ENCODE data around the gene MYL6B. TPM values are rescaled to one million over a fixed set of nuclear protein-coding genes. Genes with fewer than 3 reads are reported as not detected.
"Not testable (repeated sequence)": the region's sequence is repeated elsewhere in the genome, so short reads cannot be mapped to it uniquely, and the experiment has no call there.

The MYL6B gene
- total RNA-seq, 2 donors from 2014 or later, result 5.4 to 9.0 TPM

DNA sequence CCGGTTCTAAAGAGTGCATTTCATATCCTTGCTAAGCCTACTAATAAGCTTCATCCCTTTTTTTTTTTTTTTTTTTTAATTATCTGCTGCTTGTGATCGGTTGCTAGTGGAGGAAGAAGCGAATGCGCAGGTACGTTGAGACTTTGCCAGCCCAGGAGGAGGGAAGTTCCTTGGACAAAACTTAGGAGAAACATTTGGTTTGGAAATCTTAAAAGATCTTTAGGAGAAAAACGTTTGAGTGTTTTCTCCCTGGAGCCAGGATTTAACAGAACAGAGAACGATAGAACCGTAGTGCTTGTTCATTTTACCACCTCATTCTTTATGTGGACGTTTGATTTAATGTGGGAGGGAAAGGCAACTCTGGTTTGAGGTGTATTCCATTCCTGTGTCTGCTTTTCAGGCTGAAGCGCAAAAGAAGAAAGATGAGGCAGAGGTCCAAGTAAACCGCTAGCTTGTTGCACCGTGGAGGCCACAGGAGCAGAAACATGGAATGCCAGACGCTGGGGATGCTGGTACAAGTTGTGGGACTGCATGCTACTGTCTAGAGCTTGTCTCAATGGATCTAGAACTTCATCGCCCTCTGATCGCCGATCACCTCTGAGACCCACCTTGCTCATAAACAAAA lies 35.2 kb upstream of the MYL6B start:
- Mint-ChIP-seq H3K4me1 (peaks cover 31% of the 10 kb centered on the region), H3K27ac (peak overlapping the region; percentile 99), H3K4me3 (peak overlapping the region; percentile 98)
- not testable (repeated sequence) for ATAC-seq; H3K9me3 ChIP-seq (ENCODE audit: control insufficient read depth, low read length, poor library complexity, severe bottlenecking); H3K36me3 Mint-ChIP-seq (ENCODE audit: low read depth); H3K27me3 Mint-ChIP-seq; DNase-seq

DNA sequence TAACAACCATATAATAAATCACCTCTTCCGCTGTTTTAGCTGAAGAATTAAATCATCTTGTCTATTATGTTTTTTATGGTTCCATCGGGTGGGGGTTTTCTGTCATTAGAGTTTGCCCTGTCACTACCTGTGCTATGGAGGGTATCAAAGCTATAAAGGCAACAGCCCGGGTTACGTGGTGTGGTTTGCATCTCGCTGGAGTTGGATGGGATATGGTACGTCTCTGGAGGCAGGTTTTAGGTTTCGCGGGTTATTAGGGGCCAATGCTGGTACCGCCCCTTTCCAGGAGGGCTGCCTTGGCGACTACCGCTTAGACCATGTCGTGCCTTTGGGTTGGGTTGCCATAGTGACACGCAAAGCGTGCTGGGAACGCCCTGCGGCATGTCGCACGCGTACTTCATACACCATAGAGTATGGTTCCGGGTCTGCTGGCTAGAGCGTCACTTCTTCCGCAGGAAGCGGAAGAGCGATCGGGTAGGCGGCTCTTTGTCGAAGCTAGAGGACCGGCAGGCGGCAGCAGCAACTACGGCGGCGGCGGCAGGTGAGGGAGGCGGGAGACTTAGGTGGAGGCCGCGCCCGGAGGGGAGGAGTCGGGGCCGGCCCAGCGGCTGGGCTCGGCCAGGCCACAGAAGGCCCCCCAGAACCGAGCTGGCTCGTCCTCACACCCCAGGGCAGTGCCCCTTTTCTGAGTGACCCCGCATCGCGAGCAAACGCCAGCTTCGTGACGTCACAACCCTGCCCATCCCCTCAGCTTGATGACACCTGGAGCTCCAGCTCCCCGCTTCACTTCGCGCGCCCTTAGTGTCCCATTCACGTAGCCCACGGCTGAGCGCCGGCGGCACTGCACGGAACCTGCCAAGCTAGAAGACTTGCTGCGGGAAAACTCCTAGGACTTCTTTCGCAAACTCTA lies 34.4 kb upstream of the MYL6B start, which contains the start of gene ZC3H10:
TSS of gene ZC3H10 (plus strand) at position 489 of the 910 bp plus-strand sequence. CDS start 2,297 bp downstream, outside the sequence.
- H3K9me3 ChIP-seq (ENCODE audit: control insufficient read depth, low read length, poor library complexity, severe bottlenecking), result no peaks in the 10 kb centered on the region
- Mint-ChIP-seq H3K27me3 (no peaks in the 10 kb centered on the region), H3K4me1 (peaks cover 32% of the 10 kb centered on the region), H3K27ac (peak within 1 kb of the TSS; percentile 99), H3K4me3 (peak within 1 kb of the TSS; percentile 98), H3K36me3 (ENCODE audit: low read depth) (peaks cover 8% of the 10 kb centered on the region)
- DNase-seq (peak; percentile 85 to 94 (median 89)), ATAC-seq (peak; percentile 81)

DNA sequence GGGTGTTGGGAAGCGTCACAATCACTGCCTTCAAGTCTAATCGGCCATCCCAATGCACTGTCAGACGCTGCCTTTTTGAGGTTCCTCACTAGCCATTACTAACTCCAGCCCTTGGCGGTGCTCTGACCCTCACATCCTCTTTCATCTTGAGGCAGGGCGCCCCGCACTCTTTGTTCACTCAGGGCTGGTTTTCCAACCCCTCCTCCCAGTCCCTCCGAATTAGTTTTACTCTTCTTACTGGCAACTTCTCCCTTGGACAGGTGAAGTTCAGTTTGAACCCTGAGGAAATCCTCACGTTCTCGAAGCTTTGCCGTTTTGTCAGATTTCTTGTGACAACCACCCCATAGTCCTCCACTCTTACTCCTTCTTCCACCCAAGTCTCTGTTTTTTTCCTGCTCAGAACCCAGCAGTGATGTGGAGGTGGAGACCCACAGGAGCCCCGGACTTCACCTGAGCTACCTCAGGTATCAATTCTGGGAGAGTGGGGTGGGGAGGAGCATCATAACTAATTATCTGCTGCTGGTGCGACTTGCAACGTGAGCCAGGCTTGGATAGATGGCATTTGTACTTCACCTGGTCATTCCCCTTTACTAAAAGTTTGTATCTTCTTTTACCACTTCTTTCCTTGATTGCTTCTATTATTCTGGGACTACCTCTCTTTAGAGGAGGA lies 33.6 kb upstream of the MYL6B start:
- Mint-ChIP-seq H3K4me3 (peak overlapping the region; percentile 98), H3K4me1 (peaks cover 36% of the 10 kb centered on the region), H3K36me3 (ENCODE audit: low read depth) (peaks cover 8% of the 10 kb centered on the region), H3K27me3 (no peaks in the 10 kb centered on the region), H3K27ac (peak overlapping the region; percentile 99)
- ATAC-seq (no peak), DNase-seq (no peak)
- no peaks in the 10 kb centered on the region for H3K9me3 ChIP-seq (ENCODE audit: control insufficient read depth, low read length, poor library complexity, severe bottlenecking)

DNA sequence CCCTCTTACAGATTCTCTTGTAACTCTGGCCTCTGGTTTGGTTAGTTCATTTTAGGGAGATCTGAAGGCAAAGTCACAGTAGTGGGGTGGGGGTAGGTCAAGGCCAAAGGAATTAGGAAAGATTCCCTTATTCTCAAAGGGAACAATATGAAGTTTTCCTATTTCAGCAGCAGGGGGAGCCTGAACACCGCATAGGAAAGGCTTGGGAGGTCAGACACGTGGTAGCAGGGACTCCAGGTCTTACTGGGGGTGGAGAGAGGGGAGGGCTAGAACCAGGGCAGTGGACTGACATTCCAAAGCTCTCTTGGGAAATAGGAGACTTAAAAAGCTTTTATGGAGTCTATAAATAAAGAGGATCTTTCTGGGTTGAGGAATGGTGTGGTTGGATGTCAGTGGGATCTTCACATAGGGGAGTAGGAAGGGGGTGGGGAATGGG lies 33.0 kb upstream of the MYL6B start:
- peak; percentile 25 to 40 (median 38) for DNase-seq
- H3K27ac Mint-ChIP-seq, result peak overlapping the region; percentile 99
- H3K4me3 Mint-ChIP-seq, result peak overlapping the region; percentile 98
- peaks cover 42% of the 10 kb centered on the region for H3K4me1 Mint-ChIP-seq
- peaks cover 8% of the 10 kb centered on the region for H3K36me3 Mint-ChIP-seq (ENCODE audit: low read depth)
- ATAC-seq, result no peak
- no peaks in the 10 kb centered on the region for H3K27me3 Mint-ChIP-seq
- H3K9me3 ChIP-seq (ENCODE audit: control insufficient read depth, low read length, poor library complexity, severe bottlenecking), result no peaks in the 10 kb centered on the region

DNA sequence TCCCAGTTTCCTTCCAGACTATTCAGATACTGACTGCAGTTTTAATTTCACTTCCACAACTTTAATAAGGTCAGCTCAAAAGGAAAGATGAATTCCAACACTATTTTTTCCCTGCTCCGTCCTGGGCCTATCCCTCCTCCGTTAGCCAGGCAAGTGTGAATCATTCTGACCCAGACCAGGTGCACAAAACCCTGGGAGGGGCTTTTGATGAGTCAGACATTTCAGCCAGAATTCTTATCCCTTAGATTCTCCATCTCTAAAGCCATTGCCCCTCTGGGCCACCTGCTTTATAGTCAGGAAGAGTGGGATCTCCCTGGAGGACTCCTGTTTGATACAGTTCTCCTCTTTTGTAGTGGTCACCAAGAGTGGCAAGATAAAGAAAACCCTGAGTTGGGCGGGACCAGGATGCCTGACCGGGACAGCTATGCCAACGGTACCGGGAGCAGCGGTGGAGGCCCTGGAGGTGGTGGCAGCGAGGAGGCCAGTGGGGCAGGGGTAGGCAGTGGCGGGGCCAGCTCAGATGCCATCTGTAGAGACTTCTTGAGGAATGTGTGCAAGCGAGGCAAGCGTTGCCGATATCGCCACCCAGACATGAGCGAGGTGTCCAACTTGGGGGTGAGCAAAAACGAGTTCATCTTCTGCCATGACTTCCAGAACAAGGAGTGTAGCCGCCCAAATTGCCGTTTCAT lies 32.1 kb upstream of the MYL6B start:
- no peak for DNase-seq
- Mint-ChIP-seq H3K27ac (no peak overlapping the region), H3K4me3 (no peak overlapping the region), H3K27me3 (no peaks in the 10 kb centered on the region), H3K4me1 (peaks cover 43% of the 10 kb centered on the region), H3K36me3 (ENCODE audit: low read depth) (peaks cover 8% of the 10 kb centered on the region)
- no peak for ATAC-seq
- no peaks in the 10 kb centered on the region for H3K9me3 ChIP-seq (ENCODE audit: control insufficient read depth, low read length, poor library complexity, severe bottlenecking)

DNA sequence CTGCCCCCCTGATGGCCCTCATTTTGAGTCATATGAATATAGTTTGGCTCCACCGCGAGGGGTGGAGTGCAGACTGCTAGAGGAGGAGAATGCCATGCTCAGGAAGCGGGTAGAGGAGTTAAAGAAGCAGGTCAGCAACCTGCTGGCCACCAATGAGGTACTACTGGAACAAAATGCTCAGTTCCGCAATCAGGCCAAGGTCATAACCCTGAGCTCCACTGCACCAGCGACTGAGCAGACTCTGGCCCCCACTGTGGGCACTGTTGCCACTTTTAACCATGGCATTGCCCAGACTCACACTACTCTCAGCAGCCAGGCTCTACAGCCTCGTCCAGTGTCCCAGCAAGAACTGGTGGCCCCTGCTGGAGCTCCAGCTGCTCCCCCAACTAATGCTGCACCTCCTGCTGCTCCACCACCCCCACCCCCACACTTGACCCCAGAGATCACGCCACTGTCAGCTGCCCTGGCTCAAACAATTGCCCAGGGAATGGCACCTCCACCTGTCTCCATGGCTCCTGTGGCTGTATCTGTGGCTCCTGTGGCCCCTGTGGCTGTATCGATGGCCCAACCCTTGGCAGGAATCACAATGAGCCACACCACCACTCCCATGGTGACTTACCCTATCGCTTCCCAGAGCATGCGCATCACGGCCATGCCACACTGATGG lies 31.1 kb upstream of the MYL6B start:
- H3K9me3 ChIP-seq (ENCODE audit: control insufficient read depth, low read length, poor library complexity, severe bottlenecking), result no peaks in the 10 kb centered on the region
- no peak overlapping the region for H3K4me3 Mint-ChIP-seq
- ATAC-seq, result no peak
- H3K27ac Mint-ChIP-seq, result peak overlapping the region; percentile 68
- DNase-seq, result no peak
- H3K27me3 Mint-ChIP-seq, result no peaks in the 10 kb centered on the region
- peaks cover 8% of the 10 kb centered on the region for H3K36me3 Mint-ChIP-seq (ENCODE audit: low read depth)
- peaks cover 46% of the 10 kb centered on the region for H3K4me1 Mint-ChIP-seq

DNA sequence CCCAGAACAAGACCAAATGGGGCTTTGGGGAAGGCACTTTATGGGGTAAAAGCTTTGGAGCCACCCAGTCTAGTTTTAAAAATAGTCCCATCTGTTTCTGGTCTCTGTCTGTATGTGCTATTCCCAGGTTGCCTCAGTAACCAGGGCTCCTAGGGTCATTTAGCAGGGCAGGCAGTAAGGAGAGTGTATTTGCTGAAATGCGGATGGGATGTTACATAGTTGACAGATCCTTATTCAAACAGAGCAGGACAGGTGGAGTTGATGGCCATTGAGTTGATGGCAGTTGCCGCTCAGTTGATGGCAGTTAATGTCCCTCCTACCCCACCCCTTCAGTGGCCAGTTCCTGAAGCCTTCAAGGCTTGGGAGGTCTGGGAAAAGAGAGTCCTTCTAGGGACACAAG lies 29.8 kb upstream of the MYL6B start:
- Mint-ChIP-seq H3K36me3 (ENCODE audit: low read depth) (peaks cover 3% of the 10 kb centered on the region), H3K4me3 (no peak overlapping the region), H3K27ac (peak overlapping the region; percentile 68), H3K4me1 (peaks cover 47% of the 10 kb centered on the region), H3K27me3 (no peaks in the 10 kb centered on the region)
- ATAC-seq, result no peak
- no peaks in the 10 kb centered on the region for H3K9me3 ChIP-seq (ENCODE audit: control insufficient read depth, low read length, poor library complexity, severe bottlenecking)
- no peak for DNase-seq

DNA sequence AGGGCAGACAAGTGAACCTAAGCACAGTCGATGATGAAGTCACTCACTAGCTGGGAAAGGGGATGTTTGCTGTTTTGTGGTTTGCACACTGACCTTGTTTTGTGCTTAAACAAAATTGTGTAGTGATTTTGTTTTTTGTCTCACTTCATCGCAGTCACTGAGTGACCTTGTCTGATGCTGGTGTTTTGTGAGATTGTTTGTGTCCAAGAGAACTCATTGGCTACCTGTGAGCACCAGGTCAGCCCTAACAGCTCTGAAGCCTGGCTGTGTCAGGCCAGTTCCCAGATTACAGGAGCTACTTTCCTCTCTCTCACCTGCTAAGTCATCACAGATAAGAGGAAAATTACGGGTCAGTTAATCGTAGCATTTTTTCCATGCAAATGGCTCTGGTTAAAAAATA lies 28.3 kb upstream of the MYL6B start:
- no peaks in the 10 kb centered on the region for H3K36me3 Mint-ChIP-seq (ENCODE audit: low read depth)
- DNase-seq, result no peak
- H3K27me3 Mint-ChIP-seq, result no peaks in the 10 kb centered on the region
- peak overlapping the region; percentile 93 for H3K27ac Mint-ChIP-seq
- H3K9me3 ChIP-seq (ENCODE audit: control insufficient read depth, low read length, poor library complexity, severe bottlenecking), result no peaks in the 10 kb centered on the region
- H3K4me3 Mint-ChIP-seq, result peak overlapping the region; percentile 7
- ATAC-seq, result no peak
- peaks cover 37% of the 10 kb centered on the region for H3K4me1 Mint-ChIP-seq

DNA sequence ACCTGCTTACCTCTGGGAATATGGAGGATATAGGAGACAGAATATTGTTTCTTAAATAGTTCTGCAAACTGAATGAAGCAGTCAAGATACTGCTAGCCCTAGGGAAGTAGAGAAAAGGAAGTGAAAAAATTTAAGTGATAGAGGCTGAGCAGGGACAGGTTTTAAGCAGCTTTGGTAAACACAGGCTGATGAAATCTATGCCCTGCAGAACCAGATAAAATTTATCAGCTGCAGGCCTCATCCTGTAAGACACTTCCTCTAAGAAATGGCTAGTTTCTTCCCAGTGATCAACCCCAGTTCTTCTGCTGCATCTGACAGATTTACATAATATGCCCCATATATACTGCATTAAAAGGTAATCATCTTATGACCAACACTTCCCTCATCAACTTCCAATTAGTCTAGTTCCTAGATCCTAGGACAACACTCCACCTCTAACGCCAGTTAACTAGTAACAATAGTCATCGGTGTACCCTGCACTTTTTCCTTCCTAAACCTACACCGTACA lies 25.6 kb upstream of the MYL6B start:
- Mint-ChIP-seq H3K4me1 (peaks cover 51% of the 10 kb centered on the region), H3K27me3 (no peaks in the 10 kb centered on the region), H3K36me3 (ENCODE audit: low read depth) (peaks cover 10% of the 10 kb centered on the region), H3K4me3 (peak overlapping the region; percentile 98), H3K27ac (peak overlapping the region; percentile 95)
- DNase-seq (no peak), ATAC-seq (no peak)
- no peaks in the 10 kb centered on the region for H3K9me3 ChIP-seq (ENCODE audit: control insufficient read depth, low read length, poor library complexity, severe bottlenecking)

DNA sequence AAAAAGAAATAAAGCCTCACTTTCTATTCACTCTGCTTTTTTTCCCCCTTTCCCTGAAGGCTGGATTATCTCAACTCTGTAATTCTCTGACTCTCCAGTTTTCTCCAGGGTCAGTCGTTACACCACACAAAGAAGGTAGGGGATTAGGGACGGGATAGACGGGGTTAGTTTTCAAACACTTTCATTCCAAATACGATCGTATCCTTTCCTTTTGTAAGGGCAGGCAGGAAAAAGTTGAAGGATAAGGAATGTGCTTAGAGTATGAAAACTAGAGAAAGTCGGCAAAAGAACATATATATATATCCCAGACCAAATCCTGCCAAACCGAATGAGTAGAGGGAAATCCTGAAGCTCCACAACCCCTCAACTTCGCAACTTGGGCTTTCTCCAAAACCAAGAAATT lies 24.9 kb upstream of the MYL6B start:
- peaks cover 54% of the 10 kb centered on the region for H3K4me1 Mint-ChIP-seq

DNA sequence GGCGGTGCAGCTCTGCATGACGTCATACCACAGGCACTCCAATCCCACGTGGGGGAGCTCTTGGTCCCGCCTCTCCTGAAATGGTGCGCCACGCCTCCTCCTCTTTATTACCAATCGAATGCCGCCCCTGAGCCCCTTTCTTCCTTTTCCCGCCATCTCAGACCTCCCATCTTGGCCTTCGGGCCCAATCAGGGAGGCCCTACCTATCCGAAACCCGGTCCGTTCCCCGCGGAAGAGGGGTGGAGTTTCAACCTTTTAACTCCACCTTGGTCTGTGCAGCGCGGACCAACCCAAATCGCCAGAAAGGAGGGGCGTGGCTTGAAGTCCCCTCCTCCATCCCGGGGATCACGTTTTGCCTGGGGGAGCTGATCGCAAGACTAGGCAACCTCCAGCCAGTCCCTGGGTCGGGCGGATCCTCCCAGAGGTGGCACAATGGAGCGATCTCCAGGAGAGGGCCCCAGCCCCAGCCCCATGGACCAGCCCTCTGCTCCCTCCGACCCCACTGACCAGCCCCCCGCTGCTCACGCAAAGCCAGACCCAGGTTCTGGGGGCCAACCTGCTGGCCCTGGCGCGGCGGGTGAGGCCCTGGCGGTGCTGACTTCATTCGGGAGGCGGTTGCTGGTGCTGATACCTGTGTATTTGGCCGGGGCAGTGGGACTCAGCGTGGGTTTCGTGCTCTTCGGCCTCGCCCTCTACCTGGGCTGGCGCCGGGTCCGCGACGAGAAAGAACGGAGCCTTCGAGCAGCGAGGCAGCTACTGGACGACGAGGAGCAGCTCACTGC lies 24.3 kb upstream of the MYL6B start, which contains the start of gene ESYT1:
TSS of gene ESYT1 (plus strand) at position 380 of the 782 bp plus-strand sequence. CDS start at position 433, 53 bp downstream.
- H3K9me3 ChIP-seq (ENCODE audit: control insufficient read depth, low read length, poor library complexity, severe bottlenecking), result no peaks in the 10 kb centered on the region
- DNase-seq, result peak; percentile 85 to 97 (median 91)
- Mint-ChIP-seq H3K36me3 (ENCODE audit: low read depth) (peaks cover 13% of the 10 kb centered on the region), H3K27me3 (no peaks in the 10 kb centered on the region), H3K27ac (peak within 1 kb of the TSS; percentile 95), H3K4me3 (peak within 1 kb of the TSS; percentile 98), H3K4me1 (peaks cover 55% of the 10 kb centered on the region)
- ATAC-seq, result peak; percentile 93

More for the DNA sequence above, 24.9 kb upstream of the MYL6B start:
- peaks cover 13% of the 10 kb centered on the region for H3K36me3 Mint-ChIP-seq (ENCODE audit: low read depth)
- no peaks in the 10 kb centered on the region for H3K9me3 ChIP-seq (ENCODE audit: control insufficient read depth, low read length, poor library complexity, severe bottlenecking)
- no peak for DNase-seq
- H3K27me3 Mint-ChIP-seq, result no peaks in the 10 kb centered on the region
- H3K4me3 Mint-ChIP-seq, result peak overlapping the region; percentile 98
- H3K27ac Mint-ChIP-seq, result peak overlapping the region; percentile 95
- no peak for ATAC-seq

Measured in T-helper 17 cell (primary cell).